ENCODE measurements around the gene SLC9C1. TPM values are rescaled to one million over a fixed set of nuclear protein-coding genes. Genes with fewer than 3 reads are reported as not detected.

The SLC9C1 gene
- total RNA-seq, 2 experiments from 2014 or later: not detected

DNA sequence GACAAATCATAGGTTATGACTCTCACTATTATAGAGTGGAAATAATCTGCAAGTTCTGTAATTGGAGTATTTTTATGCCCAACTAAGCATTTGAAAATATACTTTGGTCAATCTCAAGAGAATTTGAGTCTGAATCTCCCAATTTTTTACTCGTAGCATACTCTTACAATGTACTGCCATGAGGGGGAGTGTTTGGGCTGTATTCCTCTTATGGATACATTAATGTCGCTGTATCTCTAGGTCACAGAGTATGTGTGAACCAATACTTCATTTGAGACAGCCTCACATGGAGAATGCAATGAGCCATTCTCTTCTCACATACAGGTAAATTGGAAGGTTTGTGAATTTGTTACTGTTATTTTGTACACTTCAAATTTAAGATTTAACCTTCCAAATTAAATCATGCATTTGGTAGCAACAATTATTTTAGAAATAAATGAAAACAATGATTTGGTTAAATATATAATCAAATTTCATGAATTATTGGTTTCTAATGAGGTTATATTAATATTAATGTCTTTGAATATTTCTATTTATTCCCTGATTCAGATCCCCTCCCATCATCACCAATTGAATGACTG lies 33.4 kb upstream of the SLC9C1 start:
- peak in 8 of 14 experiments; percentile 17 to 81 (median 43) for DNase-seq

DNA sequence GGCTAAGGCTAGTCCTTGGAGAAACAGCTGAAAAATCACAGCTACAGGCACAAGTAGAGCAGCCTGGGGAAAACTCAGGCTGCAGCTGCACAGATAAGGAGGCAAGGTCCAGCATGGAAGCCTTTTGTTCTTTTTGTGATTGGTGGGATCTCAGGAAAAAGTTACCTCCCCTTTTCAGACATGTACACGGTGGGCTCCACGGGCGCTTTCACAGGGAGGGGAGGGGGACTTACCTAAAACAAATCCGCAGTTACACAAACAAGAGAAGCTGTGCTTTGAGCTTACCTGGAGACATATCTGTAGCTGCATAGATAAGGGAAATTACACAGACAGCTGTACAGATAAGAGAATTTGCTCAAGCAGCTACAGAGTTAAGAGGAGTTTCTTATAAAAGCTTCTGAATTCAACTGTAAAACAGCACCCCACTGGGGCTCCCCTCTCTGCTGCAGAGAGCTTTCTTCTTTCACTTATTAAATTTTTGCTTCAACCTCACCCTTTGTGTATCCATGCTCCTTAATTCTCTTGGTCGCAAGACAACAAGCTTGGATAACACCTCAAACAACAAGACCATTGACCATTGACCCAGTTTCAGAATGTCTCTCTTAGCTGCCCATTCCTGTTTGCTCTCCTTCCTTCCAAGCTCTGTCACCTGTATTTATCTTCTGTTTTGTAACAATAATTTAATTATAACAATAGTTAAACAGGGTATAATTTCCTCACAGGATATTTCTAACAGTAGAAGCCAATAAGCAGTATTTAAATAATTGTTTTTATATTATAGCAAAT lies 28.0 kb upstream of the SLC9C1 start:
- H3K4me3 ChIP-seq (ENCODE audit: low read length): no peak overlapping the region

More for the DNA sequence above, 33.4 kb upstream of the SLC9C1 start:
- Histone ChIP-seq H3K36me3 (ENCODE audit: insufficient read depth, low read length) (no peaks in the 10 kb centered on the region), H3K4me3 (ENCODE audit: low read length) (no peak overlapping the region), H3K4me1 (ENCODE audit: insufficient read depth, low read length) (peaks cover 2% of the 10 kb centered on the region), H3K27me3 (ENCODE audit: control insufficient read depth in 1 of 2, insufficient read depth in 2 of 2, low read length in 2 of 2) (no peaks in the 10 kb centered on the region), H3K27ac (ENCODE audit: low read depth in 1 of 2, low read length in 2 of 2) (no peak overlapping the region), H3K9me3 (ENCODE audit: control insufficient read depth in 1 of 2, insufficient read depth in 1 of 2, low read length in 2 of 2) (no peaks in the 10 kb centered on the region)
- Mint-ChIP-seq H3K27me3 (peaks cover 8% of the 10 kb centered on the region), H3K4me3 (no peak overlapping the region), H3K4me1 (ENCODE audit: low read depth) (peaks cover 5% of the 10 kb centered on the region), H3K36me3 (ENCODE audit: low read depth) (no peaks in the 10 kb centered on the region), H3K27ac (no peak overlapping the region), H3K9me3 (no peaks in the 10 kb centered on the region)
- TF ChIP-seq, protein P1, sequence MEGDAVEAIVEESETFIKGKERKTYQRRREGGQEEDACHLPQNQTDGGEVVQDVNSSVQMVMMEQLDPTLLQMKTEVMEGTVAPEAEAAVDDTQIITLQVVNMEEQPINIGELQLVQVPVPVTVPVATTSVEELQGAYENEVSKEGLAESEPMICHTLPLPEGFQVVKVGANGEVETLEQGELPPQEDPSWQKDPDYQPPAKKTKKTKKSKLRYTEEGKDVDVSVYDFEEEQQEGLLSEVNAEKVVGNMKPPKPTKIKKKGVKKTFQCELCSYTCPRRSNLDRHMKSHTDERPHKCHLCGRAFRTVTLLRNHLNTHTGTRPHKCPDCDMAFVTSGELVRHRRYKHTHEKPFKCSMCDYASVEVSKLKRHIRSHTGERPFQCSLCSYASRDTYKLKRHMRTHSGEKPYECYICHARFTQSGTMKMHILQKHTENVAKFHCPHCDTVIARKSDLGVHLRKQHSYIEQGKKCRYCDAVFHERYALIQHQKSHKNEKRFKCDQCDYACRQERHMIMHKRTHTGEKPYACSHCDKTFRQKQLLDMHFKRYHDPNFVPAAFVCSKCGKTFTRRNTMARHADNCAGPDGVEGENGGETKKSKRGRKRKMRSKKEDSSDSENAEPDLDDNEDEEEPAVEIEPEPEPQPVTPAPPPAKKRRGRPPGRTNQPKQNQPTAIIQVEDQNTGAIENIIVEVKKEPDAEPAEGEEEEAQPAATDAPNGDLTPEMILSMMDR (IDR thresholded peaks at IDR 0.05): peak; percentile 77
- POLR2A ChIA-PET: no interaction called here
- ATAC-seq (ENCODE audit: poor library complexity): peak; percentile 100
- CTCF ChIA-PET: interaction anchor here (1.2 kb wide), 1 partner anchor 216 kb away, joined by 3 read pairs; no protein-coding TSS in a partner anchor
- intact Hi-C loops (cut with DNase I, micrococcal nuclease): loop anchor here (1.0 to 5.0 kb wide), 3 partner anchors 33 to 205 kb away; partner anchors contain the start of gene SLC9C1 (in 1 of the 2)

DNA sequence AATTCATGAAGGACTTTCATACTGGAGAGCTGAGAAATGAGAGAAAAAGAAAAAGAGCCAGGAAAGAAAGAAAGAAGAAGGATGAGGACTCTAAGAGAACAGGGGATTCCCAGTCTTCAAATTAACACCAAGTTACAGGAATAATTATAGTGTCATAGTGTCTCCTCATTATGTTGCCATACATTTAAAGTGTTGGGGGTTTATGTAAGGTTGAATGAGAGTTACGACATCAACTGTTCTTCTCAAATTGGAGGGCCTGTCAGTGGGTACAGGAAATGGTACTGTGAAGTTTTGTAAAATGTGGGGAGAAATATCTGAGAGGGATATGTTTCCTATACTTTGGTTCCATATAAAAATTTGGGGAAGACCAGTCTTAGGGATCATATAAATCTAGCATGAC lies 26.7 kb upstream of the SLC9C1 start:
- no peak overlapping the region for H3K27ac ChIP-seq (ENCODE audit: low read depth in 1 of 2, low read length in 2 of 2)
- no peaks in the 10 kb centered on the region for H3K4me1 ChIP-seq (ENCODE audit: insufficient read depth, low read length)
- H3K4me3 ChIP-seq (ENCODE audit: low read length): no peak overlapping the region
- POLR2A ChIA-PET: interaction anchor here (1.1 kb wide), 1 partner anchor 209 kb away, joined by 3 read pairs; no protein-coding TSS in a partner anchor
- CTCF ChIA-PET: interaction anchor here (1.6 kb wide), 1 partner anchor 209 kb away, joined by 3 read pairs; no protein-coding TSS in a partner anchor
- H3K27ac Mint-ChIP-seq: no peak overlapping the region
- no peak overlapping the region for H3K4me3 Mint-ChIP-seq
- ATAC-seq (ENCODE audit: poor library complexity) (no peak), DNase-seq (no peak)
- TF ChIP-seq, protein P1 (IDR thresholded peaks at IDR 0.05): no peak
- peaks cover 4% of the 10 kb centered on the region for H3K27me3 Mint-ChIP-seq
- H3K4me1 Mint-ChIP-seq (ENCODE audit: low read depth): no peaks in the 10 kb centered on the region
- no peaks in the 10 kb centered on the region for H3K27me3 ChIP-seq (ENCODE audit: control insufficient read depth in 1 of 2, insufficient read depth in 2 of 2, low read length in 2 of 2)
- no peaks in the 10 kb centered on the region for H3K9me3 Mint-ChIP-seq
- H3K36me3 Mint-ChIP-seq (ENCODE audit: low read depth): no peaks in the 10 kb centered on the region
- H3K36me3 ChIP-seq (ENCODE audit: insufficient read depth, low read length): no peaks in the 10 kb centered on the region
- intact Hi-C loops (cut with DNase I, micrococcal nuclease): no loop called here
- no peaks in the 10 kb centered on the region for H3K9me3 ChIP-seq (ENCODE audit: control insufficient read depth in 1 of 2, insufficient read depth in 1 of 2, low read length in 2 of 2)

More for the DNA sequence above, 28.0 kb upstream of the SLC9C1 start:
- no peaks in the 10 kb centered on the region for H3K9me3 Mint-ChIP-seq
- Histone ChIP-seq H3K9me3 (ENCODE audit: control insufficient read depth in 1 of 2, insufficient read depth in 1 of 2, low read length in 2 of 2) (no peaks in the 10 kb centered on the region), H3K27ac (ENCODE audit: low read depth in 1 of 2, low read length in 2 of 2) (no peak overlapping the region), H3K27me3 (ENCODE audit: control insufficient read depth in 1 of 2, insufficient read depth in 2 of 2, low read length in 2 of 2) (no peaks in the 10 kb centered on the region), H3K36me3 (ENCODE audit: insufficient read depth, low read length) (no peaks in the 10 kb centered on the region), H3K4me1 (ENCODE audit: insufficient read depth, low read length) (no peaks in the 10 kb centered on the region)
- no peak for DNase-seq
- peaks cover 4% of the 10 kb centered on the region for H3K27me3 Mint-ChIP-seq
- intact Hi-C loops (cut with DNase I, micrococcal nuclease): no loop called here
- H3K4me3 Mint-ChIP-seq: no peak overlapping the region
- TF ChIP-seq, protein P1 (IDR thresholded peaks at IDR 0.05): no peak
- POLR2A ChIA-PET: interaction anchor here (0.9 kb wide), 1 partner anchor 11 kb away, joined by 4 read pairs; the partner anchor contains the start of gene CD200
- no peaks in the 10 kb centered on the region for H3K36me3 Mint-ChIP-seq (ENCODE audit: low read depth)
- ATAC-seq (ENCODE audit: poor library complexity): no peak
- H3K4me1 Mint-ChIP-seq (ENCODE audit: low read depth): no peaks in the 10 kb centered on the region
- CTCF ChIA-PET: interaction anchor here (1.2 to 1.9 kb wide), 2 partner anchors 18 to 180 kb away, joined by 3 to 4 read pairs; no protein-coding TSS in a partner anchor
- no peak overlapping the region for H3K27ac Mint-ChIP-seq
